Fibroblast of the conjunctiva (primary cell): Measurements from ENCODE around the gene YWHAG.
"Not testable (repeated sequence)": the region's sequence is repeated elsewhere in the genome, so short reads cannot be mapped to it uniquely, and the experiment has no call there.

ENCODE experiments used
- DNase-seq: peaks from one replicate; pipeline ENCODE4 v3.0.0-alpha.2; 2010; ENCODE audit warnings: low read depth

The YWHAG gene

DNA sequence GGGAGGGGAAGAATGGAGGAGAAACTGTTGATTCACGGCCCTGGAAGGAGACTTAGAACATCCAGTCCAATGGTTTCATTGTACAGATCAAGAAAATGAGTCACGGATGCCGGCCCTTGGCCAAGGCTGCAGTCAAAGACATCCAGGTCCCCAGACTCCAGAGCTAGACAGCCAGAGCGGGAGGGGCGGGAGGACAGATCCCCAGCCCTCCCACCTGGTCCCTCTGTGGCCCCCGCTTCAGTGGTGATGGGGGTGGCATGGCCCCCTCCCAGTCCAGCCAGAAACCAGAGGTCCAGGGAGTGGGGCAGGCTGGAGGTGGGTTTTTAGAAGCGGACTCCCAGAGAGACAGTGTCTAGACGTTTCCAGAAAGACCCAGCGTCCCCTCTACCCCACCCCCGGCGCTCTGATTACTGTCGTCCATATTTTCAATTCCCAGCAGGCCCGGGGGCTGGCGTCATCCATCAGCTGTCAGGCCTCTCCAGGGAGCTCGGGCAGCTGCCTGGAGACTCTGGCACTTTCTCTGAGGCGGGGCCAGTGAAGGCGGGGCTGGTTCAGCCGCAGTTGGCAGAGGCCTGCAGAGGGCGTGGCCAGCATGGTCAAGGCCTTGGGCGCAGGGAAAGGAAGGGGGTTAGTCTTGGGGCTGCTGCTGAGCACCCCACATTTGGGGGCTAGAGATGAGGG is 64.3 kb downstream of the YWHAG start:
- DNase-seq = peak; percentile 93

GRCh38 chr7:76293407-76293901 is 65.3 kb downstream of the YWHAG start:
- no peak for DNase-seq

DNA sequence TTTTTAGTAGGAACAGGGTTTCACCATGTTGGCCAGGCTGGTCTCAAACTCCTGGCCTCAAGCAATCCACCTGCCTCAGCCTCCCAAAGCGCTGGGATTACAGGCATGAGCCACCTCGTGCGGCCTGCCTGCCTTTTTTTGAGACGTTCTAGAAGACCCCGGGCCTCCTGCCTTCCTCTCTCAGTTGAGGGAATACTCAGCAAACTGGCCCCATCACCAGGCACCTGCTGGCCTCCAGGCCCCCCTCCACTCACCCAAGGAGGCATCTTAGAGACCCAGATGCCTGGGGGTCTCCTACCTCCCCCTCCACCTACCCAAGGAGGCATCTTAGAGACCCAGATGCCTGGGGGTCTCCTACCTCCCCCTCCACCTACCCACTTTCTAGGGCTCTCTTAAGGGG is 65.9 kb downstream of the YWHAG start:
- not testable (repeated sequence) for DNase-seq

- DNase-seq = no peak
Observed at GRCh38 chr7:76292213-76292573, 66.6 kb downstream of the YWHAG start.

- DNase-seq = peak; percentile 91
Observed at GRCh38 chr7:76291351-76292212, 67.2 kb downstream of the YWHAG start.

DNA sequence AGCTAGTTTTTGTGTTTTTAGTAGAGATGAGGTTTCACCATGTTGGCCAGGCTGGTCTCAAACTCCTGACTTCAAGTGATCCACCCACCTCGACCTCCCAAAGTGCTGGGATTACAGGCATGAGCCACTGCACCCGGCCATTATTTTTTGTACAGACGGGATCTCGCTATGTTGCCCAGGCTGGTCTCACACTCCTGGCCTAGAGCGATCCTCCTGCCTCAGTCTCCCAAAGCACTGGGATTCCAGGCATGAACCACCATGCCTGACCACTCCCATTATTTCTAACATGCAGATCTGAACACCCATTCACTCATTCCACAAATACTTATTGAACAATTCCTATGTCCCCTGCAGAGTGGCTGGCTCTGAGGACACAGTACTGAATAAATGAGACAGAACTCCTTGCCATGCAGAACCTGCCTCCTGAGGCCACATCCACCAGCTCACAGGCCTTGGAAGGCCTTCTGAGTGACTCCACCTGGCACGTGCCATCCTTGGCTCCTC is 67.9 kb downstream of the YWHAG start:
- not testable (repeated sequence) for DNase-seq

- no peak for DNase-seq
Observed at GRCh38 chr7:76286842-76287403, 71.9 kb downstream of the YWHAG start.

DNA sequence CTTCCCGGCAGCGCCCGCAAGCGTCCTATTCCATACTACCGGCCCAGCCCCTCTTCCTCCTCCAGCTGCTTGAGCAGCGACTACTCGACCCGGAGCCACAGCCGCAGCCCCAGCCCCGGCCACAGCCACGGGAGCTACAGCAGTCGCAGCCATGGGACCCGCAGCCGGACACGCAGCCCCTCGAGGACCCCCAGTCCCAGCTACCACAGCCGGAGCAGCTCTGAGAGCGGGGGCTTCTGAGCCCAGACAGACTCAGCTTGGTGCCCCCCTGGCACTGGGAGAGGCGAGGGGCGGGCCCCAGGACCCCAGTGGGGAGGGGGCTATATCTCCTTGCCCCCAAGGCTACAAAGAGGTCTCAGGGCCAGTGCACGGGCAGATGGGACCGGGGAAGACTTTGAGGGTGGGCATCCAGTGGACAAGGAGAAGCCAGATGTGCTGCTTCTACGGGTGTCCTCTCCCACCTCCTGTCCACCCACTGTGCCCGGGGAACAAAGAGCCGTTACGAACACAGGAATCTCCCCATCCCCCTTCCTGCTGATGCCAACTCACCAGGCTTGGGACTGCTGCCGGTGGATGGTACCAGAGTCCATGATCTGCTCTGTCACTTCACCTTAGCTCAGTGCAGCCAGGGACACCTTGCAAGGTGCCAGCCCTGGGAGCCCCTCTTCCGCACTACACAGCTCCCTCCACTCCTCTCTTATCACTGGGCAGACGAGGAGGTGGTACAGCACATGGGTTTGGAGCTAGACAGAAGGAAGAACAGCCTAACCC is 73.0 kb downstream of the YWHAG start:
- DNase-seq = no peak

DNA sequence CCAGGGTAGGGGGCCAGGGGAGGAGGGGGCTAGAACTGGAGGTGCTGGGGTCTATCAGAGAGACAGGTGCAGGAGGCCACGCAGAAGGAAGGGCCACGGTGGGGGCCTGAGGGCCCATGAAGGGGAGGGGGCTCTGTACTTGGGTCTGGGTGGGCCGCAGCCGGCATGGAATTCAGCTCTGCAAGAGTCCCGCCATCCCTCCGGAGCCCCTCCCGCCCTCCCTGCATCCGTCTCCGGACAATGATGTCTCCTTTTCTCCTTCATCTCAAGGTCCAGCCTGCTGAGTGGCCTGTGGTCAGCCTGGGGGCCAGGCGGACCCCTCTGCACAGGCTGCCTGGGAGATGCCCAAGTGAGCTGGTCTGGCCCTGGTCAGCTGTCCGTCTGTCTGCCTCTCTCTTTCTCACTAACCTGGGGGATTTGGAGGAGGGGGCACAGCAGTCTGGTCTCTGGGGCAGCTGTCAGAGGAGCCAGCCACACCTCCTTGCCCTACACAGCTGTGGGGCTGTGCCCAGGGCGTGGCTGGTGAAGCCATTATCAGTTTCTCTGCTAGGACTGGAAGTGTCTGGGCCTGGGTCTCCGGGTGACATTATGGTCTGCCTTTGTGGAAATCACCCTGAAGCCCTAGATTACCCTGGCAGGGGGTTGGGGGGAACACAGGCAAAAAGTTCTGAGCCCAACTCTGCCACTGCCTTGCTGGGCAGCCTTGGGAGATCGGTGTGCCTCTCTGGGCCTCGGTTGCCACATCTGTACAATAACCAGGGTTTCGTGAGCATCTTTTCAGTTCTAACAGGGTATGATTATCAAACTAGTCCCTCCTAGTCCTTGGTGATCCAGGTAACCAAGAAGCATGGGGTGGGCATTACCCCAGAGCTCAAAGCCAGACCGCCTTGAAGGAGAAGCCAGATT is 75.3 kb downstream of the YWHAG start:
- no peak for DNase-seq

DNA sequence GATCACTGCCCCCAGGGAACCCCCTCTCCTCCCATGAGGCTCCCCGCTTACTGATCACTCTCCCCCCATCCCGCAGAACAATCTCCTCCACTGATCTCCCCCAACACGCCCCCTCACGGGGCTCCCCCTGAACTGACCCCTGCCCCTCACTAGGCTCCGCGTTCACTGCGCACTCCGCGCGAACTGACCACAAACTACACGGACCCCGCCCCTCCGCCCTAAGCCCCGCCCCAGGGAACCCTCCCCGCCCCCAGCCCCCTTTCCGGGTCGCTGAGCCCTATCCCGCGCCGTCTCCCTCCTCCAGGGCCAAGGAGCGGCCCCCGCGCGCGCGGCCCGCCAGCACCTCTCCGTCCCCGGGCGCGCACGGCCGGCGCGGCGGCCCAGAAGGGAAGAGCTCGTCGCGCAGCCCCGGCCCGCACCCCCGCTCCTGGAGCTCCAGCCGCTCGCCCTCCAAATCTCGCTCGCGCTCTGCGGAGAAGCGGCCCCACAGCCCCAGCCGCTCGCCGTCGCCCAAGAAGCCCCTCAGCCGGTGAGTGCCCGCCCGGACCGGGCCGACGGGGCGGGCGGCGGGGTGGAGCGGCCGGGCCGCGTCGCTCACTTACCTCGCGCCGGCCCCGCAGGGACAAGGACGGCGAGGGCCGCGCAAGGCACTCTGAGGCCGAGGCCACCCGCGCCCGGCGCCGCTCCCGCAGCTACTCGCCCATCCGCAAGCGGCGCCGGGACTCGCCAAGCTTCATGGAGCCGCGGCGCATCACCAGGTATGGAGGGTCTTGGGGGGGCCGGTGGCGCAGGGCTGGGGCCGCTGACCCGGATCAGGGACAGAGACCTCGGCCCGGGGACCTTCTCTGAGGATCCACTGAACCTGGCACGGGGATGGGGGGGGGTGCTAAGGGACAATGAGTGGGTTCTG is 76.2 kb downstream of the YWHAG start:
- no peak for DNase-seq

DNA sequence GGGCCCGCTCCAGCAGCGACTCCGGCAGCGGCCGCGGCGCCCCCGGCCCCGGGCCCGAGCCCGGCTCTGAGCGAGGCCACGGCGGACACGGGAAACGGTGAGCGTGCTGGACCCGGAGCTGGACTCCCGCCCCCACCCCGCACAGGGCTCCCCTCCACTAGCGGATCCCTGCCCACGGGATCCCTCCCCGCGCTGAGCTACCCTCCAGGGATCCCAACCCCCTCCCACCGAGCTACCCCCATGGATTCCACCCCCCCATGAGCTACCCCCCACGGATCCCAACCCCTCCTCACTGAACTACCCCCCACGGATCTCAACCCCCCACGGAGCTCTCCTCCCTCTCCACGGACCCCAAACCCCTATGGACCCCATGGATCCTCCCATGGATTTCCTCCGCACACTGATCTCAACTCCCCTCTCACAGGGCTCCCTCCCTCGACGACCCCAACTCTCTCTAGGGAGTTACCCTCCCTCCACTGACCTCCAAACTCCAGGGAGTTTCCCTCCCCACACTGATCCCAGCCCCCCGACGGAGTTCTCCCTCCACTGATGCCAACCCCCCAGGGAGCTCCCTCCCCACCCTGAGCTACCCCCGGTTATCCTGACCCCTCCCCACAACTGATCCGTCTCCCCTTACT is 77.0 kb downstream of the YWHAG start:
- DNase-seq = no peak

DNA sequence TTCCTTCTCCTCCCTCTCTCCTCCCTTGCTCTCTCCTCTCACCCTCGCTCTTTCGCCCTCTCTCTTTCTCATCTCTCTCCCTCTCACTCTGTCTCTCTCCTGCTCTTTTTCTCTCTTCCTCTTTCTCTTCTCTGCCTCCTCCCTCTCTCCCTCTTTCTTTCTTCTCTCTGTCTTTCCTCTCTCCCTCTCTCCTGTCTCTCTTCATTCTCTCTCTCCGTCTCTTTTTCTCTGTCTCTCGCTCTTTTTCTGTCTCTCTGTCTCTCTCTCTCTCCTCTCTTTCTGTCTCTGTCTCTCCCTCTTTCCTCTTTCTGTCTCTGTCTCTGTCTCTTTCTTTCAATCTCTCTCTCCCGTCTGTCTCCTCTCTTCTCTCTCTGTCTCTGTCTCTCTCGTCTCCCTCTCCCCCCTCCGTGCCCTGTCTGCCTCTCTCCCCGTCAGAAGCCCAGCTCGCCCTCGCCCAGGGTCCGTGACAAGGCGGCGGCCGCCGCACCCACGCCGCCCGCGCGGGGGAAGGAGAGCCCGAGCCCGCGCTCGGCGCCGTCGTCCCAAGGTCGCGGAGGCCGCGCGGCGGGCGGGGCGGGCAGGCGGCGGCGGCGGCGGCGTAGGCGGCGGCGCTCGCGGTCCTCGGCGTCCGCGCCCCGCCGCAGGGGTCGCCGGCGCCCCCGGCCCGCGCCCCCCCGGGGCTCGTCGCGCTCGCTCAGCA is 77.6 kb downstream of the YWHAG start:
- no peak for DNase-seq

DNA sequence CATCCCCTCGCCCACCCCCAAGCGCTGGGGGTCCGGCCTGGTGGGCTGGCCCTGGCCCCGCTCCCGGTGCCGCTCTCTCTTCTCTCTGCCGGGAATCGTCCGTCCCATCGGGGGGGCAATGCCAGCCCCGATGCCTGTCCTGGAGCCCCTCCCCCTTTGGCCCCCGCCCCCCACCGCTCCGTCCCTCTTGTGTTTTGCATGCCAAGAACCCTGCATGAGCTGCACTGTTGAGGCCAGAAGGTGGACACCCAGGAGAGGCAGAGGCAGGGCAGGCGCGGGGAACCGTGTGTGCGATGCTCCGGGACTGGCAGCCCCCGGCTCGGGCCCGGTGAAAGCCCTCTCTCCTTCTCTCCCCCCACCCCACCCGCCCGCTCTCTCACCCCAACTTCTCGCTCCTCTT is 78.4 kb downstream of the YWHAG start:
- no peak for DNase-seq

GRCh38 chr7:76278540-76278939 is 80.3 kb downstream of the YWHAG start:
- no peak for DNase-seq
